Trophoblast cell (in vitro differentiated cells and primary cell): ENCODE measurements around the gene BAHD1.

ENCODE experiments used
- DNase-seq, 2 donors: peaks; one replicate each; pipeline ENCODE4 v3.0.0-alpha.2; 2016
- H2AFZ ChIP-seq: 2 replicates; pipeline ENCODE4 v1.6.1; 2013; ENCODE audit warnings: low read length, moderate library complexity, mild to moderate bottlenecking; ENCODE audit not compliant: insufficient read depth, poor library complexity
- H2AK5ac ChIP-seq: 2 replicates; pipeline ENCODE4 v1.6.1; 2013; ENCODE audit warnings: mild to moderate bottlenecking, low read length
- H2BK120ac ChIP-seq: 2 replicates; pipeline ENCODE4 v1.6.1; 2013; ENCODE audit warnings: low read length, mild to moderate bottlenecking, moderate library complexity; ENCODE audit not compliant: insufficient read depth, poor library complexity
- H2BK12ac ChIP-seq: 2 replicates; pipeline ENCODE4 v1.6.1; 2013; ENCODE audit warnings: mild to moderate bottlenecking, low read length, moderate library complexity
- H2BK5ac ChIP-seq: 2 replicates; pipeline ENCODE4 v1.6.1; 2013; ENCODE audit warnings: low read length, low read depth, moderate library complexity, mild to moderate bottlenecking; ENCODE audit not compliant: poor library complexity
- H3K14ac ChIP-seq: 2 replicates; pipeline ENCODE4 v1.6.1; 2013; ENCODE audit warnings: mild to moderate bottlenecking, low read length
- H3K18ac ChIP-seq: 2 replicates; pipeline ENCODE4 v1.6.1; 2013; ENCODE audit warnings: mild to moderate bottlenecking, low read length
- H3K23ac ChIP-seq: 2 replicates; pipeline ENCODE4 v1.6.1; 2013; ENCODE audit warnings: low read length
- H3K27ac ChIP-seq: 2 replicates; pipeline ENCODE4 v1.5.1; 2013; ENCODE audit warnings: low read depth, mild to moderate bottlenecking, inconsistent platforms, low read length, moderate library complexity
- H3K27me3 ChIP-seq: 2 replicates; pipeline ENCODE4 v1.6.1; 2013; ENCODE audit warnings: inconsistent platforms, mild to moderate bottlenecking, low read length, moderate library complexity; ENCODE audit not compliant: insufficient read depth
- H3K36me3 ChIP-seq, 2 experiments: 1 replicate in 1 of 2; 2 replicates in 1 of 2; pipeline ENCODE4 v1.6.1; 2013; ENCODE audit warnings: low read length in 2 of 2, mild to moderate bottlenecking in 2 of 2, moderate library complexity in 1 of 2; ENCODE audit not compliant: insufficient read depth in 2 of 2, control insufficient read depth in 1 of 2
- H3K4ac ChIP-seq: 2 replicates; pipeline ENCODE4 v1.6.1; 2013; ENCODE audit warnings: low read depth, mild to moderate bottlenecking, low read length, moderate library complexity
- H3K4me1 ChIP-seq, 2 experiments: 1 replicate in 1 of 2; 2 replicates in 1 of 2; pipeline ENCODE4 v1.6.1; 2013; ENCODE audit warnings: low read length in 2 of 2, mild to moderate bottlenecking in 2 of 2, moderate library complexity in 1 of 2; ENCODE audit not compliant: insufficient read depth in 2 of 2, control insufficient read depth in 1 of 2
- H3K4me2 ChIP-seq: 2 replicates; pipeline ENCODE4 v1.6.1; 2013; ENCODE audit warnings: inconsistent platforms, mild to moderate bottlenecking, low read length, moderate library complexity
- H3K4me3 ChIP-seq: 2 replicates; pipeline ENCODE4 v1.5.1; 2013; ENCODE audit warnings: mild to moderate bottlenecking, low read depth, low read length, inconsistent platforms
- H3K79me1 ChIP-seq: one replicate; pipeline ENCODE4 v1.6.1; 2013; ENCODE audit warnings: low read length
- H3K79me2 ChIP-seq: 2 replicates; pipeline ENCODE4 v1.6.1; 2013; ENCODE audit warnings: low read length, mild to moderate bottlenecking; ENCODE audit not compliant: control insufficient read depth, insufficient read depth, poor library complexity
- H3K9ac ChIP-seq: 2 replicates; pipeline ENCODE4 v1.6.1; 2013; ENCODE audit warnings: mild to moderate bottlenecking, low read length
- H3K9me3 ChIP-seq: 2 replicates; pipeline ENCODE4 v1.6.1; 2013; ENCODE audit warnings: low read depth, mild to moderate bottlenecking, control low read depth, inconsistent platforms, low read length; ENCODE audit not compliant: insufficient read depth
- H4K12ac ChIP-seq: 2 replicates; pipeline ENCODE4 v1.6.1; 2013; ENCODE audit warnings: low read depth, mild to moderate bottlenecking, low read length, moderate library complexity
- H4K8ac ChIP-seq: 2 replicates; pipeline ENCODE4 v1.6.1; 2013; ENCODE audit warnings: low read depth, mild to moderate bottlenecking, low read length, moderate library complexity
- H4K91ac ChIP-seq: one replicate; pipeline ENCODE4 v1.6.1; 2013; ENCODE audit warnings: low read depth, mild to moderate bottlenecking, low read length, moderate library complexity
- whole genome bisulfite sequencing: extraction: QIAGEN DNeasy Blood & Tissue Kit; methylation state at CpG from one replicate; pipeline ENCODE4 v1.1.7; 2013; ENCODE audit warnings: missing lambda C conversion rate; ENCODE audit not compliant: insufficient read length, insufficient coverage; ENCODE audit errors: extremely low coverage; 5-methylcytosine and 5-hydroxymethylcytosine counted together

BAHD1 gene

GRCh38 chr15:40437752-40438687, 2.7 kb upstream of the BAHD1 start:
- no peak overlapping the region for H3K14ac ChIP-seq
- no peak for DNase-seq
- H4K8ac ChIP-seq, result no peak overlapping the region
- no peak overlapping the region for H2BK12ac ChIP-seq
- H2BK5ac ChIP-seq, result no peak overlapping the region
- H2AFZ ChIP-seq, result no peak overlapping the region
- no CpG with 5 or more reads among the region's 21 CpGs for WGBS
- no peak overlapping the region for H3K4ac ChIP-seq
- no peak overlapping the region for H3K9ac ChIP-seq
- H3K23ac ChIP-seq, result no peak overlapping the region
- peaks cover 29% of the 10 kb centered on the region for H3K27me3 ChIP-seq
- H4K12ac ChIP-seq, result no peak overlapping the region
- no peaks in the 10 kb centered on the region for H3K36me3 ChIP-seq
- peaks cover 13% of the 10 kb centered on the region for H3K79me2 ChIP-seq
- no peak overlapping the region for H2AK5ac ChIP-seq
- H3K9me3 ChIP-seq, result peaks cover 3% of the 10 kb centered on the region
- peaks cover 21% of the 10 kb centered on the region in 2 experiments for H3K4me1 ChIP-seq
- H3K4me3 ChIP-seq, result no peak overlapping the region
- H3K79me1 ChIP-seq, result peaks cover 15% of the 10 kb centered on the region
- no peak overlapping the region for H2BK120ac ChIP-seq
- no peak overlapping the region for H3K4me2 ChIP-seq
- no peak overlapping the region for H4K91ac ChIP-seq
- no peak overlapping the region for H3K18ac ChIP-seq
- H3K27ac ChIP-seq, result no peak overlapping the region

GRCh38 chr15:40438712-40439111, 2.0 kb upstream of the BAHD1 start:
- H3K9me3 ChIP-seq, result peaks cover 3% of the 10 kb centered on the region
- no CpG with 5 or more reads among the region's 12 CpGs for WGBS

DNA sequence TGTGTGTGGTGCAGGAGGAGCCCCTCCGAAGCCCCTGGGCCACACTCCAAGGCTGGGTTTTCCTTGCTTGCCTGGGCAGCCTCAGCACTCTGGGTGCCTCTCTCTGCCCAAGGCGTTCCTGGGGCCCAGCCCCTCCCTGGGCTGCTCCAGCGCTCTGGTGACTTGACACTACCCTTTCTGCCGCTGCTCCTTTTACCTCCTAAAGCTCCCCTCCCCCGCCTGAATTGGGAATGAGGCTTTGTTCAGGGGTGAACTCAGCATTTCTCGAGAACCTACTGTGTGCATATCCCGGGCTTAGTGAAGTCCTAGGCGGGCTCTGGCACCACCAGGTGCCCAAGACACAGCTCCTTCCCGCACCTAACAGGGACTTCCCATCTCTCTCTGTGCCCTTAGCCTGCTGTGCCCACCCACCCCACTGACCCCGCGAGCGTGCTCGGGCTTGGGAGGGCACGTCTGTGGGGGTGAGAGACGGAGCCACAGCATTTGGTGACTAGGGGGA, 1.2 kb upstream of the BAHD1 start:
- H3K27ac ChIP-seq, result no peak overlapping the region
- no peak overlapping the region for H3K9ac ChIP-seq
- no CpG with 5 or more reads among the region's 15 CpGs for WGBS
- peaks cover 29% of the 10 kb centered on the region for H3K27me3 ChIP-seq
- no peak overlapping the region for H3K18ac ChIP-seq
- H3K36me3 ChIP-seq, result no peaks in the 10 kb centered on the region
- H2AFZ ChIP-seq, result peak overlapping the region; percentile 70
- peaks cover 14% of the 10 kb centered on the region for H3K79me2 ChIP-seq
- H4K91ac ChIP-seq, result no peak overlapping the region
- H2BK12ac ChIP-seq, result no peak overlapping the region
- H3K23ac ChIP-seq, result no peak overlapping the region
- H3K4me3 ChIP-seq, result peak overlapping the region; percentile 59
- peak overlapping the region; percentile 95 for H3K4me2 ChIP-seq
- H3K4me1 ChIP-seq, result peaks cover 21% of the 10 kb centered on the region in 2 experiments
- no peak overlapping the region for H2AK5ac ChIP-seq
- H3K4ac ChIP-seq, result peak overlapping the region; percentile 5
- DNase-seq, result peak in 1 of 2 donors; percentile 50
- H4K12ac ChIP-seq, result no peak overlapping the region
- peaks cover 15% of the 10 kb centered on the region for H3K79me1 ChIP-seq
- peak overlapping the region; percentile 66 for H4K8ac ChIP-seq
- H2BK5ac ChIP-seq, result no peak overlapping the region
- H3K9me3 ChIP-seq, result peaks cover 3% of the 10 kb centered on the region
- H2BK120ac ChIP-seq, result no peak overlapping the region
- no peak overlapping the region for H3K14ac ChIP-seq

More at GRCh38 chr15:40438712-40439111, 2.0 kb upstream of the BAHD1 start:
- Histone ChIP-seq H2AK5ac (no peak overlapping the region), H4K91ac (no peak overlapping the region), H3K36me3 (no peaks in the 10 kb centered on the region), H4K8ac (no peak overlapping the region), H3K9ac (no peak overlapping the region), H2BK120ac (no peak overlapping the region), H4K12ac (no peak overlapping the region), H2BK12ac (no peak overlapping the region), H3K79me2 (peaks cover 14% of the 10 kb centered on the region), H3K27ac (no peak overlapping the region), H2BK5ac (no peak overlapping the region), H3K4me1 (peaks cover 21% of the 10 kb centered on the region in 2 experiments), H3K18ac (no peak overlapping the region), H3K79me1 (peaks cover 15% of the 10 kb centered on the region), H3K4me3 (no peak overlapping the region), H3K27me3 (peaks cover 29% of the 10 kb centered on the region), H3K23ac (no peak overlapping the region), H3K4me2 (no peak overlapping the region), H3K14ac (no peak overlapping the region), H2AFZ (no peak overlapping the region), H3K4ac (no peak overlapping the region)
- DNase-seq, result no peak

- Histone ChIP-seq H4K12ac (no peak overlapping the region), H3K79me2 (peaks cover 16% of the 10 kb centered on the region), H2BK120ac (no peak overlapping the region), H3K4me2 (peak overlapping the region; percentile 95), H4K8ac (peak overlapping the region; percentile 66), H3K36me3 (no peaks in the 10 kb centered on the region), H3K4me3 (peak overlapping the region; percentile 59), H2BK5ac (no peak overlapping the region), H3K23ac (no peak overlapping the region), H2AFZ (peak overlapping the region; percentile 70), H3K9me3 (peaks cover 3% of the 10 kb centered on the region), H3K79me1 (peaks cover 15% of the 10 kb centered on the region), H3K9ac (peak overlapping the region; percentile 18), H3K14ac (peak overlapping the region; percentile 60), H4K91ac (peak overlapping the region; percentile 87), H3K27me3 (peaks cover 24% of the 10 kb centered on the region), H2BK12ac (no peak overlapping the region), H3K4ac (peak overlapping the region; percentile 5), H3K18ac (peak overlapping the region; percentile 21), H3K4me1 (peaks cover 21% of the 10 kb centered on the region in 2 experiments), H2AK5ac (no peak overlapping the region), H3K27ac (no peak overlapping the region)
- DNase-seq, result peak; percentile 76 to 85
- no CpG with 5 or more reads among the region's 35 CpGs for WGBS
These were observed 602 bp upstream of the BAHD1 start for GRCh38 chr15:40439960-40440742.
